SJSA1 (cell line): Measurements from ENCODE around the gene CD101. TPM values are rescaled to one million over a fixed set of nuclear protein-coding genes. Genes with fewer than 3 reads are reported as not detected.

ENCODE experiments used
- DNase-seq, 2 experiments: peaks; one replicate each; pipeline ENCODE4 v3.0.0-alpha.2; 2015 to 2020; ENCODE audit warnings: low spot score in 2 of 2, low read depth in 1 of 2
- H3K27ac ChIP-seq: fragments of 250-450 bp; sonication (Bioruptor Pico); 2 replicates; pipeline ENCODE4 v1.5.1; 2020; ENCODE audit warnings: mild to moderate bottlenecking, moderate library complexity
- H3K27me3 ChIP-seq: fragments of 250-450 bp; sonication (Bioruptor Pico); replicated peaks from 2 replicates; pipeline ENCODE4 v1.5.1; 2020; ENCODE audit warnings: mild to moderate bottlenecking, moderate library complexity
- H3K36me3 ChIP-seq: fragments of 250-450 bp; sonication (Bioruptor Pico); 2 replicates; pipeline ENCODE4 v1.5.1; 2020; ENCODE audit warnings: mild to moderate bottlenecking
- H3K4me1 ChIP-seq: fragments of 250-450 bp; sonication (Bioruptor Pico); replicated peaks from 2 replicates; pipeline ENCODE4 v1.6.1; 2021; ENCODE audit warnings: mild to moderate bottlenecking
- H3K4me3 ChIP-seq: fragments of 250-450 bp; sonication (Bioruptor Pico); 2 replicates; pipeline ENCODE4 v1.5.1; 2020; ENCODE audit warnings: mild to moderate bottlenecking
- H3K9me3 ChIP-seq: fragments of 250-450 bp; sonication (Bioruptor Pico); replicated peaks from 2 replicates; pipeline ENCODE4 v1.5.1; 2020; ENCODE audit warnings: mild to moderate bottlenecking
- total RNA-seq: library from RNA; depleted of rRNA; stranded (reverse); fragments of >200 nt; shearing (Covaris generic); gene quantifications from 2 replicates; pipeline ENCODE4 v1.2.3, GENCODE V29; 2014; rRNA removed

The CD101 gene, protein sequence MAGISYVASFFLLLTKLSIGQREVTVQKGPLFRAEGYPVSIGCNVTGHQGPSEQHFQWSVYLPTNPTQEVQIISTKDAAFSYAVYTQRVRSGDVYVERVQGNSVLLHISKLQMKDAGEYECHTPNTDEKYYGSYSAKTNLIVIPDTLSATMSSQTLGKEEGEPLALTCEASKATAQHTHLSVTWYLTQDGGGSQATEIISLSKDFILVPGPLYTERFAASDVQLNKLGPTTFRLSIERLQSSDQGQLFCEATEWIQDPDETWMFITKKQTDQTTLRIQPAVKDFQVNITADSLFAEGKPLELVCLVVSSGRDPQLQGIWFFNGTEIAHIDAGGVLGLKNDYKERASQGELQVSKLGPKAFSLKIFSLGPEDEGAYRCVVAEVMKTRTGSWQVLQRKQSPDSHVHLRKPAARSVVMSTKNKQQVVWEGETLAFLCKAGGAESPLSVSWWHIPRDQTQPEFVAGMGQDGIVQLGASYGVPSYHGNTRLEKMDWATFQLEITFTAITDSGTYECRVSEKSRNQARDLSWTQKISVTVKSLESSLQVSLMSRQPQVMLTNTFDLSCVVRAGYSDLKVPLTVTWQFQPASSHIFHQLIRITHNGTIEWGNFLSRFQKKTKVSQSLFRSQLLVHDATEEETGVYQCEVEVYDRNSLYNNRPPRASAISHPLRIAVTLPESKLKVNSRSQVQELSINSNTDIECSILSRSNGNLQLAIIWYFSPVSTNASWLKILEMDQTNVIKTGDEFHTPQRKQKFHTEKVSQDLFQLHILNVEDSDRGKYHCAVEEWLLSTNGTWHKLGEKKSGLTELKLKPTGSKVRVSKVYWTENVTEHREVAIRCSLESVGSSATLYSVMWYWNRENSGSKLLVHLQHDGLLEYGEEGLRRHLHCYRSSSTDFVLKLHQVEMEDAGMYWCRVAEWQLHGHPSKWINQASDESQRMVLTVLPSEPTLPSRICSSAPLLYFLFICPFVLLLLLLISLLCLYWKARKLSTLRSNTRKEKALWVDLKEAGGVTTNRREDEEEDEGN
- total RNA-seq: 0.05 and 0.50 TPM in 2 replicates

- Histone ChIP-seq H3K9me3 (no peaks in the 10 kb centered on the region; the same call in 1 of the 2 replicates), H3K27ac (no peak within 1 kb of the TSS), H3K4me3 (no peak within 1 kb of the TSS), H3K27me3 (no peaks in the 10 kb centered on the region), H3K4me1 (peaks cover 16% of the 10 kb centered on the region), H3K36me3 (no peaks in the 10 kb centered on the region)
- no peak for DNase-seq
These were observed at the start of gene CD101 for GRCh38 chr1:117001254-117001927. TSS of gene CD101 (plus strand) at chr1:117001760. CDS start at chr1:117001818, 58 bp downstream.

DNA sequence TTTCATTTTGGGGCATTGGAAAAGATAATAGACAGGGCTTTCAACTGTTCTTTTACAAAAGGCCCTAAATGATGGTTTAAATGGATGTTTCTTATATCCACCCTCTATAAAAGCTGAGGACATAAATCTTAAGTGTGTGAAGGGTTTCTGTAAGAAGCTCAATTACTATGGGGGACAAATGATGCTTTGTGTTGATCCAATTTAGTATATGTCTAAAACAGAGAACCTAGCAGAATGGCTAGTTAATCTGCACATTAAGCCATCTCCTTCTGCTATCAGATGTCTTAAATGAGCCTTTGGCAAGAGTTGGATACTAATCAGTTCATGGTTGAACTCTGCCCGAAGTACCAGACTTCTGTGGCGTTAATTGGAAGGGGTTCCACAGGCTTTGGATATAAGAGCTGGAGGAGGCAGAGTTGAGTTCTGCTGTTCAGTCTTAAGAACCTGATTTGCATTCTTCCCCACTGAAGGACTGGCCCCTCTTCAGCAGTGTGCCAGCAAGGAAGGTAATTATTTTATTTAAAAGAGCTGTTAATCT, 48.8 kb upstream of the CD101 start:
- H3K27ac ChIP-seq: no peak overlapping the region

DNA sequence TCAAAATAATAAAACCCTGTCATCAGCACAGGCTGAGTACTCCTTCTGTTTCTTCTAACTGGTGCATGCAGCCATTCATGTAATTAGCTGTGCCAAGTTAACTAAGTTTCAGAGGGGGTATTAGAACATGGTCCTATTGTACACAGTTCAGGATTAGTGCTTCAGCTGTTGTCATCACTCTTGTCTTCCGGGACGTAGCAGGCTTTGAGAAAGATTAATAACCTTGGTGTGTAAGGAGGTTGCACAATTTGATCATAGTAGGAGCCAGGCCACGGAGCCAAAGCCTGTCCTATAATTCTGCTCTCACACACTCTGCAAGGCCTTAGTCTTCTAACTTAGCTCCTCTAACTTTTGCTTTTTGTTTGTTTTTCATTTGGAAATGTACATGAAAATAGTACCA, 47.1 kb upstream of the CD101 start:
- Histone ChIP-seq H3K27me3 (no peaks in the 10 kb centered on the region), H3K4me1 (no peaks in the 10 kb centered on the region), H3K36me3 (no peaks in the 10 kb centered on the region), H3K27ac (no peak overlapping the region), H3K4me3 (no peak overlapping the region), H3K9me3 (no peaks in the 10 kb centered on the region)
- no peak for DNase-seq

More for the DNA sequence above, 48.8 kb upstream of the CD101 start:
- no peak overlapping the region for H3K4me3 ChIP-seq
- no peaks in the 10 kb centered on the region for H3K9me3 ChIP-seq
- no peaks in the 10 kb centered on the region for H3K4me1 ChIP-seq
- no peaks in the 10 kb centered on the region for H3K27me3 ChIP-seq
- DNase-seq: no peak
- H3K36me3 ChIP-seq: no peaks in the 10 kb centered on the region

DNA sequence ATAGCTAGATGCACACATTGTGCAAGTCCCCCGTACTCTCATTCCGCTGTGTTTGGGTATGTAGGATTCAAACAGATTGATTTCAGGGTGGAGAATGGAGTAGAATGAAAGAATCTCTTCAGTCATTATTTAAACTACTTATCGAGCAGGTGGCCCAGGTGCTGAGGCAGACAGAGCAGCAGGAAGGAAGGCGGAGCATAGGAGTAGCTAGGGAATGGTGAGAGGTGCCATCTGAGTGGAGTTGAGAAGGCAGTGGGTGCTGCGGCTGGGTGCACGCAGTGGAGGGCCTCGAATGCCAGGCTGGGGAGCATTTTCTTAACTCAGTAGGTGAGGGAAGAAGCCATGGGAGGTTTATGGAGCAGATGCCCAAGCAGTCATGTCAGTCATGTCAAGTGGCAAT, 45.2 kb upstream of the CD101 start:
- DNase-seq: no peak
- Histone ChIP-seq H3K27me3 (no peaks in the 10 kb centered on the region), H3K27ac (no peak overlapping the region), H3K9me3 (no peaks in the 10 kb centered on the region), H3K36me3 (no peaks in the 10 kb centered on the region), H3K4me3 (no peak overlapping the region), H3K4me1 (no peaks in the 10 kb centered on the region)

- DNase-seq: no peak
- Histone ChIP-seq H3K36me3 (no peaks in the 10 kb centered on the region), H3K27ac (no peak overlapping the region), H3K4me1 (no peaks in the 10 kb centered on the region), H3K27me3 (no peaks in the 10 kb centered on the region), H3K9me3 (no peaks in the 10 kb centered on the region), H3K4me3 (no peak overlapping the region)
These were observed 43.9 kb upstream of the CD101 start for GRCh38 chr1:116957646-116958045.

DNA sequence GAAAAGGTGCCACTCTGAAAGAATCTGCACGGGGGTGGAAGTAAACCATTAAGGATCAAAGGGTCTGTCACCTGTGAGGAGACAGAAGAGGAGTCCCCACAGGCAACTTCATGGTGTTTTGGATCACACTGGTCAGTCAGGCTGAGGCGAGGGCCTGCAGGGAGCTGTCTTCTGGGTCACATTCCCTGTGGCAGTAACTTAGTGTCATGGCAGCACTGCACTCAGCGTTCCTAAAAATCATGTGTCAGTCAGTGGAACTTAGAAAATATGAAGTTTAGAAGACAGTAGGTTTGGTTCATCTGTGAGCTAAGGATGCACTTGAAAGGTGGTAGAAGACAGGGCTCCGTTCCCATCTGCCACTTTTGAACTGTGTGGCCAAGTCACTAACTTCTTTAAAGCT, 43.5 kb upstream of the CD101 start:
- no peak overlapping the region for H3K4me3 ChIP-seq
- DNase-seq: no peak
- H3K9me3 ChIP-seq: no peaks in the 10 kb centered on the region
- no peaks in the 10 kb centered on the region for H3K27me3 ChIP-seq
- H3K4me1 ChIP-seq: no peaks in the 10 kb centered on the region
- H3K27ac ChIP-seq: no peak overlapping the region
- H3K36me3 ChIP-seq: no peaks in the 10 kb centered on the region

DNA sequence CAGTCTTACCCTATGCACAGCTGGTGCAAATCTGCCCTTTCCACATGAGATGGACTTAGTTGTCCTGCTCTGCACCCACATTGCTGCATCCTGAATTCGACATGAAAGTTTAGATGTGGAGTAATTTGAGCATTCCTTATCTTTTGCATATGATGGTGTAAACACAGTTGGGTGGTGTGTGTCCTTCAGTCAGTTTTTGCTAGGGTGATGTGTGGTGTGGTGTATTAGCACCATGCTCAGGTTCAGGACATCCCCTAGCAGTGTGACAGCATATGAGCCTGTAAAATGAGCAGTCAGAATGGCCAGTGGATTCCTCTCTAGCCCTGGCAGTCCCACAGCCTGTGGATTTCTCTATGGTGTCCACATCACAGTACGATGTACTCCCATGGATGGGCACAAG, 42.6 kb upstream of the CD101 start:
- Histone ChIP-seq H3K27ac (no peak overlapping the region), H3K9me3 (no peaks in the 10 kb centered on the region), H3K4me1 (no peaks in the 10 kb centered on the region), H3K4me3 (no peak overlapping the region), H3K27me3 (no peaks in the 10 kb centered on the region), H3K36me3 (no peaks in the 10 kb centered on the region)
- no peak for DNase-seq

DNA sequence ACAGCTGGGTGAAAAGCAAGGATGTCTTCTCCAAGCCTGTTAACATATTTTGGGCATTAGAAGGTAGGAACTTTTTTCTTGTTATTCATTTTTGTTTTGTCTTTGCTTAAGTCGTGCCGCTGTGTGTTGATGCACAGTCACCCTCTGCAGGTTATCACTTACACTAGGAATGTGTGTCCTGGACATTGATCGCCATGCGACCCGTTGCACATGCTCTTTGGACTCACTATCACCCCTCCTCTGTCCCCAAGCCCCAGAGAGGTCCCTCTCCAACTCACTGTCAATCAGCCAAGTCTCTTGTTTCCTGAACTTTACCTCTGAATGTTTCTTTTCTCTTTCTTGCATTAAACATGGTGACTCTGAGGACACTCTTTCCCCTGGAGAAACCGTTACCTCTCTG, 40.0 kb upstream of the CD101 start:
- no peak for DNase-seq
- no peaks in the 10 kb centered on the region for H3K9me3 ChIP-seq
- H3K27ac ChIP-seq: no peak overlapping the region
- H3K27me3 ChIP-seq: no peaks in the 10 kb centered on the region
- no peaks in the 10 kb centered on the region for H3K36me3 ChIP-seq
- H3K4me1 ChIP-seq: no peaks in the 10 kb centered on the region
- H3K4me3 ChIP-seq: no peak overlapping the region

DNA sequence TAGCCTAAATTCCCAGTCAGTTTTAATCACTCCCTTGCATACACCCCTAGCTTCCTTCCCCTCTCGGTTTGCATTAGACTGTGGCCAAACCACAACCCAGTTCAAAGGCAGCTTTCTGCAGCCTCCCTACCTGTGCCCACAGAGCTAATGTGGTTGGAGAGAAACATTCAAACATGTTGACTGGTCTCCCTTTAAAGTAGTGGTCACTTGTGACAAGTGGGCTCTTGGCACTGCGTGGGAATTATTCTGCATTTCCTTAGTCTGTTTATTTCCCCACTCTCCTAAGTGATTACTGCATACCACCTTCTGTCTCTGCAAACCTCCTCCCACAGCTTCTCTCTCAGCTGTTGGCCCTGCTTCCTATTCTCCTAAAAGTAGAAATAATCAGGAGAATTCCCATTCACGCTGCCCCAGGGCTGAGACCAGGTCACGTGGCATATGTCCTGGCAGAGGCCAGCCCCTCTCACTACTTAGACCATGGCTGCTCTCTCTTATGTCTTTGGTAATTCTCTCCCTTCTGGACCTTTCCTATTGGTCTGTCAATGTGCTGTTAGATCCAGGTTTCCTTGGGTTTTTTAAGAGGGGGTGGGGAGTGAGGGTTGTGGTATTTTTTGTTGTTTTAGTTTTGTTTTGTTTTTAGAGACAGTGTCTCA, 38.4 kb upstream of the CD101 start:
- Histone ChIP-seq H3K27ac (no peak overlapping the region), H3K4me3 (no peak overlapping the region), H3K36me3 (no peaks in the 10 kb centered on the region), H3K4me1 (no peaks in the 10 kb centered on the region), H3K27me3 (no peaks in the 10 kb centered on the region), H3K9me3 (no peaks in the 10 kb centered on the region)
- DNase-seq: no peak

GRCh38 chr1:116966791-116967190, 34.8 kb upstream of the CD101 start:
- Histone ChIP-seq H3K36me3 (no peaks in the 10 kb centered on the region), H3K9me3 (no peaks in the 10 kb centered on the region), H3K27ac (no peak overlapping the region), H3K27me3 (no peaks in the 10 kb centered on the region), H3K4me1 (no peaks in the 10 kb centered on the region), H3K4me3 (no peak overlapping the region)
- no peak for DNase-seq

DNA sequence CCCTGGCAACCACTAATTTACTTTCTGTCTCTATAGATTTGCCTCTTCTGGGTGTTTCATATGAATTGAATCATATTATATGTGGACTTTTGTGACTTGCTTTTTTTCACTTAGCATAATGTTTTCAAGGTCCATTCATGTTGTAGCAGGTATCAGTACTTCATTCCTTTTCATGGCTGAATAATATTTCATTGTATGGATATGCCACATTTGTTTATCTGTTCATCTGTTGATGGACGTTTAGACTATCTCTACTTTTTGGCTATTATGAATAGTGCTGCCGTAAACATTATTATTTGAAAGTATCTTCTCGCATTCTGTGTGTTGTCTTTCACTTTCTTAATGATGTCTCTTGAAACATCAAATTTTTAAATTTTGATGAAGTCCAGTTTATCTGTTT, 32.8 kb upstream of the CD101 start:
- no peaks in the 10 kb centered on the region for H3K9me3 ChIP-seq
- no peak overlapping the region for H3K4me3 ChIP-seq
- no peak overlapping the region for H3K27ac ChIP-seq
- no peaks in the 10 kb centered on the region for H3K27me3 ChIP-seq
- no peak for DNase-seq
- H3K4me1 ChIP-seq: no peaks in the 10 kb centered on the region
- H3K36me3 ChIP-seq: no peaks in the 10 kb centered on the region

DNA sequence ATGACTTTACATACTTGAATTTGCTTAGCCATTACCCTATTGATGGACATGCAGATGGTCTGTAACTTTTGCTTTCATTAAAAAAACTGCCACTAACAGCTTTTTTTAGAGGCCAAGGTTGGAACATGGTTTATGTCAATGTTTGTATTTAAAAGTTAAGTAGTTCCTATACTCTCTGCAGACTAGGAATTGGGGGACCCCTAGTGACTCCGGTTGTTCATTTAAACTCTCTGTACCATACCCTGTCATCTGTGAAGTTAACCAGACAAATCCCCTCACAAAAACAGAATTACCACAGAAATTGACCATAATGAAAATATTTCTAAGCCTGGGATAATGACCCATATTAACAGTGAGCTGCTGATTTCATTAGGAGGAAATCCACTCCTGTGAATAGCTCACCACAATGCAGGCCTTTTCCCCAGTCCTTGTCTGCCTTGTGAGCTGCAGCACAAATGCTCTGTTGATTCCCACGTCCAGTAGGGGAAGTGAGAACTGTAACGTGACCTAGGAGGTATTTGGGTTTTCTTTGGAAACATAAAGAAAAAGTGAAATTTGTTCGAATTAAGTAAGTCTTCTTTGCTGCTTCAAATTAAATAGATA, 30.2 kb upstream of the CD101 start:
- Histone ChIP-seq H3K4me3 (no peak overlapping the region), H3K4me1 (no peaks in the 10 kb centered on the region), H3K9me3 (no peaks in the 10 kb centered on the region), H3K36me3 (no peaks in the 10 kb centered on the region), H3K27me3 (no peaks in the 10 kb centered on the region), H3K27ac (no peak overlapping the region)
- DNase-seq: no peak
